ENCODE measurements around the gene HOXB7. TPM values are rescaled to one million over a fixed set of nuclear protein-coding genes. Genes with fewer than 3 reads are reported as not detected.
A peak's percentile ranks its signal among the peaks of the same experiment; 100 is the strongest.

Gene HOXB7
- total RNA-seq, 2 donors from 2014 or later = 0.52 TPM; not detected in 1

DNA sequence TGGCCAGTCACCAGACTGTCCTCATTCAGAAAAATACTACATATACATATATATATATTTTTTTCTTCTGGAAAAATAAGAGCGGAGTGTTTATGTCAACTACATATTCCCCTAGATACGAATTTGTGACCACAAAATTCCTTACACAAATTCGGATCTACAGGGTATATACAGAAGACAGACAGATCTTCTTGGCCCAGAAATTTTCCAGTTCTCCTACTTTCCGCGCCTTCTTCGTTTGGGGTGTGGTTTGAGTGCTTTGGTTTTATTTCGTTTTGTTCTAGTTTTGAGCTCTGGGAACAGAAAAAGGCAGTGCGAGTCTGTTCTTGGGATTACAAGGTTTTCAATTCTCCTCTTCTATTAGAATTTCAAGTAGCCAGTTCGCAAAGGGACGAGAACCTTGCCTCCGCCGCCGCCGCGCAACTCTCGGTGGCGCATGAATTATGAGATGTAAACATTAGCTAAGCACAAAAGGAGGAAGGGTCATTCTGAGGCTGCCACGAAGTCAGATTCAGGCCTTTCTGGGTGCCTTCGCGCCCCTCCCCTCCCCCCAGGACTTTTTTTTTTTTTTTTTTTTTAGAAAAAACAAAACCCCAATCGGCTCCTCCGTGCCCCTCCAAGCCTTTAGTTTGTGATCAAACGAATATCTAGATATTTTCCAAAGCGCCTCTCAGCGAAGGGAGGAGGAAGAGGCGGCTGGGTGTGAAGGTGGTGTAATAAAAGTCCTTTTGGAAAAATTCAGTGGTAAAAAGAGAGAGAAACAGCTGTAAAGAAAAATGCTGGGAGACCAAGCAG, 30.9 kb downstream of the HOXB7 start:
- H3K27ac ChIP-seq = peak overlapping the region in 1 of 4 donors; percentile 43
- no peak for DNase-seq
- peaks cover 0 to 62% of the 10 kb centered on the region in 2 donors for H3K27me3 ChIP-seq
- no peaks in the 10 kb centered on the region for H3K9me3 ChIP-seq
- no peak for ATAC-seq
- no peak overlapping the region for H3K4me3 ChIP-seq
- WGBS, 2 donors = 13 to 15% methylated on average over 26 of the region's 26 CpGs
- intact Hi-C loops (cut with DNase I) = no loop called here
- peaks cover 18% of the 10 kb centered on the region for H3K4me1 ChIP-seq
- TF ChIP-seq, protein P1, sequence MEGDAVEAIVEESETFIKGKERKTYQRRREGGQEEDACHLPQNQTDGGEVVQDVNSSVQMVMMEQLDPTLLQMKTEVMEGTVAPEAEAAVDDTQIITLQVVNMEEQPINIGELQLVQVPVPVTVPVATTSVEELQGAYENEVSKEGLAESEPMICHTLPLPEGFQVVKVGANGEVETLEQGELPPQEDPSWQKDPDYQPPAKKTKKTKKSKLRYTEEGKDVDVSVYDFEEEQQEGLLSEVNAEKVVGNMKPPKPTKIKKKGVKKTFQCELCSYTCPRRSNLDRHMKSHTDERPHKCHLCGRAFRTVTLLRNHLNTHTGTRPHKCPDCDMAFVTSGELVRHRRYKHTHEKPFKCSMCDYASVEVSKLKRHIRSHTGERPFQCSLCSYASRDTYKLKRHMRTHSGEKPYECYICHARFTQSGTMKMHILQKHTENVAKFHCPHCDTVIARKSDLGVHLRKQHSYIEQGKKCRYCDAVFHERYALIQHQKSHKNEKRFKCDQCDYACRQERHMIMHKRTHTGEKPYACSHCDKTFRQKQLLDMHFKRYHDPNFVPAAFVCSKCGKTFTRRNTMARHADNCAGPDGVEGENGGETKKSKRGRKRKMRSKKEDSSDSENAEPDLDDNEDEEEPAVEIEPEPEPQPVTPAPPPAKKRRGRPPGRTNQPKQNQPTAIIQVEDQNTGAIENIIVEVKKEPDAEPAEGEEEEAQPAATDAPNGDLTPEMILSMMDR (IDR thresholded peaks at IDR 0.05) = no peak
- no peak for TF ChIP-seq POLR2A (IDR thresholded peaks at IDR 0.05)
- no peaks in the 10 kb centered on the region for H3K36me3 ChIP-seq (replicated peaks in 1 of 2; ENCODE audit: insufficient read depth in 1 of 2, low read depth in 2 of 2)

- peak overlapping the region in 1 of 4 donors; percentile 43 for H3K27ac ChIP-seq
- no peaks in the 10 kb centered on the region for H3K9me3 ChIP-seq
- ATAC-seq (no peak), DNase-seq (no peak)
- H3K4me1 ChIP-seq = peaks cover 17% of the 10 kb centered on the region
- H3K27me3 ChIP-seq = peaks cover 0 to 66% of the 10 kb centered on the region in 2 donors
- H3K4me3 ChIP-seq = no peak overlapping the region
- TF ChIP-seq, protein P1 (IDR thresholded peaks at IDR 0.05) = no peak
- TF ChIP-seq POLR2A (IDR thresholded peaks at IDR 0.05) = no peak
- 14 to 18% methylated on average over 7 of the region's 7 CpGs for WGBS, 2 donors
- no peaks in the 10 kb centered on the region for H3K36me3 ChIP-seq (replicated peaks in 1 of 2; ENCODE audit: insufficient read depth in 1 of 2, low read depth in 2 of 2)
- intact Hi-C loops (cut with DNase I) = no loop called here
Observed at GRCh38 chr17:48579471-48579759, 31.4 kb downstream of the HOXB7 start.

DNA sequence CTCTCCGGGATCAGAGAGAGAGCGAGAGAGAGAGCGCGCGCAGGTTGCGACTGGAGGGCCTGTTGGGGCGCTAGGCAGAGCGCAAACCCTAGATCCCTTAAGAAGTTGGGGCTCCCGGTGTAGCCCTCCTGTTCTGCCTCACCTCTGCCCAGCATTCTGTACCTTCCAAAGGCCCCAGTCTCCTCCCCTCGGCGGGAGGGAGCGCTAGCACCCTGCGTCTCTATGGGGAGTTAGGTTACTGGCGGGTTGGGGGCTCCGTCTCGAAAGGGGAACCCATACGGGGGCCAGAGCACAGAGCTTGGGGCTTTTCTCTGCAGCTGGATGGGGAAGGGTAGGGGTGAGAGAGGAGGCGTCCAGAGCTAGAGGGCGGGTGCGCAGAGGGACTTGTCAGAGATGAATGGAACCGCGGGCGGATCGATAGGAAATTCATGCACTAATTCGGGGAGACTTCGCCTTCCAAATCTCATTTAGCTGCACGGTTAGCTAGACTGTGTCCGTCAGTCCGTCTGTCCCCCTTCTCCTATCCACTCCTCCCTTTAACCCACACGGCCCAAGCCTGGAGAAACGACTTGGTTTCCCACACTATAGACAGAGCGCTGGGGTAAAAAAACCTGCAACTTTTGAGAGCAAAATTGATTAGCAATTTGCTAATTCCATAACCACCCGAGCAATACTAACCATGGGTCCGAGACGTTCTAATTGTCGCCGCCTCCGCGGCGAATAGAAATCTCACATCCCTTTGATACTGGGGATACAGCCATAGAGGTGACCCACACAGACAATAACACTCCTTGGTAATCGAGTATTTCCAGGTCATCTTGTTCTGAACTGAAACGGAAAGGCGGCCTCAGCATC, 32.0 kb downstream of the HOXB7 start:
- DNase-seq = no peak
- intact Hi-C loops (cut with DNase I) = no loop called here
- H3K36me3 ChIP-seq (replicated peaks in 1 of 2; ENCODE audit: insufficient read depth in 1 of 2, low read depth in 2 of 2) = no peaks in the 10 kb centered on the region
- H3K4me1 ChIP-seq = peaks cover 17% of the 10 kb centered on the region
- no peaks in the 10 kb centered on the region for H3K9me3 ChIP-seq
- ATAC-seq = no peak
- peaks cover 0 to 66% of the 10 kb centered on the region in 2 donors for H3K27me3 ChIP-seq
- TF ChIP-seq, protein P1 (IDR thresholded peaks at IDR 0.05) = no peak
- TF ChIP-seq POLR2A (IDR thresholded peaks at IDR 0.05) = no peak
- H3K4me3 ChIP-seq = no peak overlapping the region
- WGBS, 2 donors = 7 to 15% methylated on average over 42 to 43 of the region's 43 CpGs
- peak overlapping the region in 1 of 4 donors; percentile 43 for H3K27ac ChIP-seq

- no peak for ATAC-seq
- H3K4me3 ChIP-seq = no peak within 1 kb of the TSS
- TF ChIP-seq, protein P1 (IDR thresholded peaks at IDR 0.05) = no peak
- no peak for TF ChIP-seq POLR2A (IDR thresholded peaks at IDR 0.05)
- no peaks in the 10 kb centered on the region for H3K9me3 ChIP-seq
- H3K27ac ChIP-seq = peak within 1 kb of the TSS in 3 of 4 donors; percentile 4 to 55 (median 50)
- intact Hi-C loops (cut with DNase I) = no loop called here
- H3K36me3 ChIP-seq (replicated peaks in 1 of 2; ENCODE audit: insufficient read depth in 1 of 2, low read depth in 2 of 2) = no peaks in the 10 kb centered on the region
- H3K4me1 ChIP-seq = peaks cover 17% of the 10 kb centered on the region
- H3K27me3 ChIP-seq = peaks cover 0 to 65% of the 10 kb centered on the region in 2 donors
- peak in 2 of 4 donors; percentile 50 to 65 for DNase-seq
- WGBS, 2 donors = 4 to 8% methylated on average over 15 to 45 of the region's 58 CpGs
Observed at GRCh38 chr17:48577946-48578615, 32.7 kb downstream of the HOXB7 start, which contains the start of gene HOXB4. Gene HOXB4 (minus strand): TSS chr17:48578350. CDS start chr17:48578319, 31 bp downstream.
